ENCODE data around the gene MTARC2.
A peak's percentile ranks its signal among the peaks of the same experiment; 100 is the strongest.

MTARC2 gene

DNA sequence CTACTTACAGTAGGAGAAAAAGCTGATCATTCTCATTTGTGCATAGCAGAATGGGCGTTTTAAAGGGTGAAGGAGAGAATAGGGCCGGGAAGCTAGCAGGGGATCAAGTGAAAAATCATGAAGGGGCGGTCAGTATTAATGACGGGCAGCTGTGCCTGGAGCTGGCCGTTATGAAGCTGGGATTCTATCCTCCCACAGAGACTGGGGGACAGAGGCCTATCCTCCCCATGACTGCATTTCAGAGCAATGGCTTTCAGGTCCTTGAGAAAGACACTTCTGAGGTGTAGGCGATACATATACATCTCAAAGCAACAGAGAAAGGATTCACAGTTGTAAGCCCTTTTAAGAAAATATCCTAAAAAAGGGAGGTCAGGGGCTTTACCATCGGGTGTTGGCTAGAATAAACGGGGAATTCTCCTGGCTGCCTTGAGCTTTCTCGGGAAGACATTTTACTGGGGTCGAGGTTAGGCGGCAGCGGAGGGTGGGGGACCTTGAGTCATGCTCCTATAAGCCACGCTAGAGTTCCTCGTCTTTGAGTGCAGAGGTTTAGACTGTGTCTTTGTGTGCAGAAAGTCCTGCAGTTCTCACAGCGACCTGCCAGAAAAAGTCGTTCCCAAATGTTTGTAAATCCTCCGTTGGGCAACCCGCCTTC is 559 bp upstream of the MTARC2 start:
- peak; percentile 20 for DNase-seq (ENCODE audit: low read depth, low spot score)
- peaks cover 20% of the 10 kb centered on the region for H3K27me3 ChIP-seq (ENCODE audit: insufficient read depth, insufficient read length)
- H3K4me3 ChIP-seq (ENCODE audit: insufficient read length, low read depth) = peak overlapping the region; percentile 75
- peak overlapping the region; percentile 90 for H3K9ac ChIP-seq (ENCODE audit: insufficient read length, low read depth)
- H3K4me1 ChIP-seq (ENCODE audit: insufficient read depth, insufficient read length) = peaks cover 6% of the 10 kb centered on the region
- TF ChIP-seq YY1 (IDR thresholded peaks at IDR 0.05; ENCODE audit: insufficient read depth, insufficient read length) (no peak), SUZ12 (IDR thresholded peaks at IDR 0.05; ENCODE audit: extremely low read depth, insufficient read depth, insufficient read length) (no peak), ZNF274 (IDR thresholded peaks at IDR 0.05; ENCODE audit: low read depth, low read length) (no peak)
- H3K9me3 ChIP-seq (ENCODE audit: insufficient read depth, low read length) = no peaks in the 10 kb centered on the region
- H3K36me3 ChIP-seq (ENCODE audit: insufficient read depth, insufficient read length, low read length) = no peaks in the 10 kb centered on the region

DNA sequence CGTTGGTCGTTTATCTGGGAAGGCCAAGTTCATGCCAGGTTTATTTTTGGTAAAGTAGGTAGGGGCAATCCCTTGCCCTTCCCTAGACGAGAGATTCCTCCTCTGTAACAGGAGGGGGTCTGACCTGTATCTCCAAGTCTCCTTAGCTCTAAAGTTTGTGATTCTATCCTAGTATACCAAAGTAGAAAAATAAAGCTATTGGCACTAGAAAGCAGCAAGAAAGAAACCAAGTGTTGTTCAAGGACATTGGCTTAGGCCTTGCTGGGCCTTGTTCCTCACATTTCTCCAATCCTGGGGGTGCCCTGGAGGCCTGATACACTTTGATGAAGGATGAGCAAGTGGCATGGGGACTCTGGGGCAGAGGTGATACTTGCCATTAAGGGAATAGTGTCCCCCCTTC is 814 bp downstream of the MTARC2 start:
- peak overlapping the region; percentile 90 for H3K9ac ChIP-seq (ENCODE audit: insufficient read length, low read depth)
- no peak for TF ChIP-seq SUZ12 (IDR thresholded peaks at IDR 0.05; ENCODE audit: extremely low read depth, insufficient read depth, insufficient read length)
- TF ChIP-seq ZNF274 (IDR thresholded peaks at IDR 0.05; ENCODE audit: low read depth, low read length) = no peak
- no peak for TF ChIP-seq YY1 (IDR thresholded peaks at IDR 0.05; ENCODE audit: insufficient read depth, insufficient read length)
- H3K36me3 ChIP-seq (ENCODE audit: insufficient read depth, insufficient read length, low read length) = no peaks in the 10 kb centered on the region
- peaks cover 6% of the 10 kb centered on the region for H3K4me1 ChIP-seq (ENCODE audit: insufficient read depth, insufficient read length)
- peak overlapping the region; percentile 75 for H3K4me3 ChIP-seq (ENCODE audit: insufficient read length, low read depth)
- DNase-seq (ENCODE audit: low read depth, low spot score) = no peak
- H3K27me3 ChIP-seq (ENCODE audit: insufficient read depth, insufficient read length) = peaks cover 20% of the 10 kb centered on the region
- no peaks in the 10 kb centered on the region for H3K9me3 ChIP-seq (ENCODE audit: insufficient read depth, low read length)

DNA sequence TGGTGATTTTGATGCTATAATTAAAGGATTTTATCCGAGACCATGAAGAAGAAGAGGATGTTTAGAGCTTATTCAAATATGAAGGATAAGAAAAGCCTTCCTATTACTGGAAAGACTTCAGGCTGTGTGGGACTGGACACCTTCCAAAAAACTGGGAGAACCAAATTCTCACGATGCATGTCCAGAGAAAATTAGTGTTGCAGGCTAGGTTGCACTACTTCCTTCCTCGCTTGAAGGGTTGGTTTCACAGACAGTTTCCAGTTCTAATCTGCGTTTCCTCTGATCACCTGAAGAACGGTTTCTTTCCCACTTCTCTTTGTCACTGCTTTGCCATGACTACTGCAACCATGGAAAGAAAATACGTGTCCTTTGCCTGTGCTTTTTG is 2.0 kb downstream of the MTARC2 start:
- no peak for TF ChIP-seq ZNF274 (IDR thresholded peaks at IDR 0.05; ENCODE audit: low read depth, low read length)
- TF ChIP-seq YY1 (IDR thresholded peaks at IDR 0.05; ENCODE audit: insufficient read depth, insufficient read length) = no peak
- no peak for TF ChIP-seq SUZ12 (IDR thresholded peaks at IDR 0.05; ENCODE audit: extremely low read depth, insufficient read depth, insufficient read length)
- H3K4me1 ChIP-seq (ENCODE audit: insufficient read depth, insufficient read length) = peaks cover 6% of the 10 kb centered on the region
- peaks cover 20% of the 10 kb centered on the region for H3K27me3 ChIP-seq (ENCODE audit: insufficient read depth, insufficient read length)
- peaks cover 7% of the 10 kb centered on the region for H3K36me3 ChIP-seq (ENCODE audit: insufficient read depth, insufficient read length, low read length)
- no peak for DNase-seq (ENCODE audit: low read depth, low spot score)
- H3K4me3 ChIP-seq (ENCODE audit: insufficient read length, low read depth) = no peak overlapping the region
- H3K9ac ChIP-seq (ENCODE audit: insufficient read length, low read depth) = no peak overlapping the region
- H3K9me3 ChIP-seq (ENCODE audit: insufficient read depth, low read length) = no peaks in the 10 kb centered on the region

DNA sequence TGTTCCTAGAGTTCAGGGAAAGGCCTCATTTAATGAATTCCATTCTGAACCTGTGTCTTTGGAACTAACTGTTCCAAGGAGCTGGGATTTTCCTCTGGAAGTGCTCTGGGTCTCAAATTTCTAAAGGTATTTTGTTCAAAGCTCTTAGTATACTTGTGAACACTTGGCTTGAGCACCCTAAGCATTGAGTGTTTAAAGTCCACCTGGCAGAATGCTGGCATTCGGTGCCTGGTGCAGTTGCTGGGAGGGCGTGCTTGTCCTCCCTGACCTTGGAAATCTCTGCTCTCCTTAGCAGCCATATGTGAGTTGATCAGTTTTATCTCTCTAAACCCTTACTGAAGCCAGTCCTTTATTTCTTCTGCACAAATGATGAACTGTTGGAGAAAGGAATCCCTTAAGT is 3.0 kb downstream of the MTARC2 start:
- H3K4me1 ChIP-seq (ENCODE audit: insufficient read depth, insufficient read length) = peaks cover 6% of the 10 kb centered on the region
- no peak overlapping the region for H3K4me3 ChIP-seq (ENCODE audit: insufficient read length, low read depth)
- DNase-seq (ENCODE audit: low read depth, low spot score) = no peak
- TF ChIP-seq YY1 (IDR thresholded peaks at IDR 0.05; ENCODE audit: insufficient read depth, insufficient read length) = no peak
- TF ChIP-seq SUZ12 (IDR thresholded peaks at IDR 0.05; ENCODE audit: extremely low read depth, insufficient read depth, insufficient read length) = no peak
- TF ChIP-seq ZNF274 (IDR thresholded peaks at IDR 0.05; ENCODE audit: low read depth, low read length) = no peak
- H3K27me3 ChIP-seq (ENCODE audit: insufficient read depth, insufficient read length) = peaks cover 20% of the 10 kb centered on the region
- peaks cover 17% of the 10 kb centered on the region for H3K36me3 ChIP-seq (ENCODE audit: insufficient read depth, insufficient read length, low read length)
- H3K9me3 ChIP-seq (ENCODE audit: insufficient read depth, low read length) = no peaks in the 10 kb centered on the region
- H3K9ac ChIP-seq (ENCODE audit: insufficient read length, low read depth) = no peak overlapping the region

DNA sequence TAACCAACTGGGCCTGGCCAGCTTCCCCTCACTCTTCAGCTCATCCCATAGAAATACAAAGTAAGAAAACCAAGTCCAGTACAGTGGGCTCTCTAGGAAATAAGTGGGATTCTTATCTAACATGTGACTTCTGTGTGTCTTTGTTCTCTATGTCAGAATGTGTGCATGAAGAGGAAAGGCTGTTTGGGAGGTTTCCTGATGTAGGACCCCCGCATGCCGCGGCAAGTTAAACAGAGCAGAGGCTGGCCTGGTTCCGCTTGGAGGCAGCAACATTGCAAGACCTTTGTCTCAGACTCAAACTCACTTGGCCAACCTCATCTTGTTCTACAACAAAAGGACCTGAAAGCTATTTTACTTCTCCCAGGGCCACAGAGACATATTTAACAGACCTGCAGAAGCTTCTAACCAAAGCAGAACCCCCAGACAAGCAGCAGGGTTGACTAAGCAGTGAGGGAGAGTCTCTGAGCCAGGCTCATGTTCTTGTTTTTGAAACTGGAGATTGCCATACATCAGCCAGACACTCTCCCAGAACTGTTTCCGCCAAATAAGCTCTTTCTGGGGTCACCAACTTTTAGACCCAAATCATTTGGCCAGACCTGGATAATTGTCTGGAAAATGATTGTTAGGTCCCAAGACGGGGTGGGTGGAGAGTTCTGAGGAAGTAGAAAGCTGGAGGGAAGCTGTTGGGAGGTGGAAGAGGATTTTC is 6.2 kb downstream of the MTARC2 start:
- Histone ChIP-seq H3K27me3 (ENCODE audit: insufficient read depth, insufficient read length) (peaks cover 6% of the 10 kb centered on the region), H3K9ac (ENCODE audit: insufficient read length, low read depth) (no peak overlapping the region), H3K36me3 (ENCODE audit: insufficient read depth, insufficient read length, low read length) (peaks cover 29% of the 10 kb centered on the region), H3K9me3 (ENCODE audit: insufficient read depth, low read length) (no peaks in the 10 kb centered on the region), H3K4me3 (ENCODE audit: insufficient read length, low read depth) (no peak overlapping the region), H3K4me1 (ENCODE audit: insufficient read depth, insufficient read length) (no peaks in the 10 kb centered on the region)
- DNase-seq (ENCODE audit: low read depth, low spot score) = no peak
- TF ChIP-seq ZNF274 (IDR thresholded peaks at IDR 0.05; ENCODE audit: low read depth, low read length) (no peak), SUZ12 (IDR thresholded peaks at IDR 0.05; ENCODE audit: extremely low read depth, insufficient read depth, insufficient read length) (no peak), YY1 (IDR thresholded peaks at IDR 0.05; ENCODE audit: insufficient read depth, insufficient read length) (no peak)

DNA sequence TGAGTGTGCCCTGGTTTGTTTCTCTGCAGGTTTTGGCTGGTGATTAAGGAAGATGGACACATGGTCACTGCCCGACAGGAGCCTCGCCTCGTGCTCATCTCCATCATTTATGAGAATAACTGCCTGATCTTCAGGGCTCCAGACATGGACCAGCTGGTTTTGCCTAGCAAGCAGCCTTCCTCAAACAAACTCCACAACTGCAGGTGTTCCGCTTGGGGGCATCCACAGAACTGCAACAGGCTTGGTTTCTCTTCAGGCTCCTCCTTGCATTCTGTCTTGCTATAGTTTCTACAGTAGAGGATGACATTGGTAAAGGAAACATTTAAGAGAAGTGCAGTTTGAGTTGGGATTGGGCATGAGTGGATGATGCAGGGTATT is 6.8 kb downstream of the MTARC2 start:
- Histone ChIP-seq H3K27me3 (ENCODE audit: insufficient read depth, insufficient read length) (peaks cover under 1% of the 10 kb centered on the region), H3K4me1 (ENCODE audit: insufficient read depth, insufficient read length) (no peaks in the 10 kb centered on the region), H3K4me3 (ENCODE audit: insufficient read length, low read depth) (no peak overlapping the region), H3K9me3 (ENCODE audit: insufficient read depth, low read length) (no peaks in the 10 kb centered on the region), H3K36me3 (ENCODE audit: insufficient read depth, insufficient read length, low read length) (peaks cover 31% of the 10 kb centered on the region), H3K9ac (ENCODE audit: insufficient read length, low read depth) (no peak overlapping the region)
- TF ChIP-seq YY1 (IDR thresholded peaks at IDR 0.05; ENCODE audit: insufficient read depth, insufficient read length) (no peak), SUZ12 (IDR thresholded peaks at IDR 0.05; ENCODE audit: extremely low read depth, insufficient read depth, insufficient read length) (no peak), ZNF274 (IDR thresholded peaks at IDR 0.05; ENCODE audit: low read depth, low read length) (no peak)
- DNase-seq (ENCODE audit: low read depth, low spot score) = no peak

DNA sequence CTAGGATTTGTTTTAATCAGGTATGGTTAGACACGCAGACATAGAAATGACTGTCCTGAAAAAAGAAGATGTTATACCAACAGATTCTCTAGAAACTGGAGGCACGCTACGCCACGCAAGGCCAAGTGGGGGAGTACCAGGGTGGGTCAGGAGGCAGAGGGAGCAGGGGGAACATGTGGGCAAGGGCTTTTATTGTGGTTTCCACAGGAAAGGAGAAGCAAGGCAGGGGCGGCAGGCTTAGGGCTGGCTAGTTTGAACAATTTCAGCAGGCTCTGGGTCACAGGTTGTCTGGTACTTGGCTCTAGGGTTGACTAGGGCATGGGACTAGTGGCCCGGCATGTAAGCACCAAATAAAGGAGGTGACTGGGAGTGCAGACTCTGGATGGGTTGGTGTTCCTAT is 7.2 kb downstream of the MTARC2 start:
- Histone ChIP-seq H3K9ac (ENCODE audit: insufficient read length, low read depth) (no peak overlapping the region), H3K4me1 (ENCODE audit: insufficient read depth, insufficient read length) (no peaks in the 10 kb centered on the region), H3K9me3 (ENCODE audit: insufficient read depth, low read length) (no peaks in the 10 kb centered on the region), H3K27me3 (ENCODE audit: insufficient read depth, insufficient read length) (no peaks in the 10 kb centered on the region), H3K36me3 (ENCODE audit: insufficient read depth, insufficient read length, low read length) (peaks cover 31% of the 10 kb centered on the region), H3K4me3 (ENCODE audit: insufficient read length, low read depth) (no peak overlapping the region)
- TF ChIP-seq ZNF274 (IDR thresholded peaks at IDR 0.05; ENCODE audit: low read depth, low read length) = no peak
- TF ChIP-seq SUZ12 (IDR thresholded peaks at IDR 0.05; ENCODE audit: extremely low read depth, insufficient read depth, insufficient read length) = no peak
- no peak for TF ChIP-seq YY1 (IDR thresholded peaks at IDR 0.05; ENCODE audit: insufficient read depth, insufficient read length)
- DNase-seq (ENCODE audit: low read depth, low spot score) = no peak

All from NT2/D1 (cell line).